HG03460 (cell line): ENCODE data around the gene CYP2F1.

Source experiments
- ATAC-seq: cut with Tn5 transposase; IDR thresholded peaks from one replicate; pipeline ENCODE4 v1.9.1; 2021; ENCODE audit not compliant: unreplicated experiment

The CYP2F1 gene

GRCh38 chr19:41175801-41176777 lies 61.9 kb downstream of the CYP2F1 start:
- ATAC-seq: no peak
